SU-DHL-6 (cell line): ENCODE measurements around the gene SLC25A38.

Experiments
- CTCF ChIP-seq: fragments of 200-600 bp; sonication (generic); IDR thresholded peaks from one replicate; pipeline ENCODE4 v1.5.1; 2017; ENCODE audit warnings: antibody characterized with exemption, mild to moderate bottlenecking, low read length, moderate library complexity; ENCODE audit not compliant: insufficient read depth, poor library complexity, severe bottlenecking
- EZH2phosphoT487 ChIP-seq: fragments of 200-600 bp; sonication (generic), shearing (Covaris generic); conservative IDR thresholded peaks from 2 replicates; pipeline ENCODE4 v1.6.1; 2018; ENCODE audit warnings: mild to moderate bottlenecking, antibody characterized with exemption, low read length, moderate library complexity, mixed read lengths

GRCh38 chr3:39428745-39429201 is 45.6 kb downstream of the SLC25A38 start:
- TF ChIP-seq EZH2phosphoT487 (no peak), CTCF (no peak)
